ENCODE measurements around the gene C1GALT1. TPM values are rescaled to one million over a fixed set of nuclear protein-coding genes. Genes with fewer than 3 reads are reported as not detected.
A peak's percentile ranks its signal among the peaks of the same experiment; 100 is the strongest.

The C1GALT1 gene
- total and polyA plus RNA-seq, 2 experiments from 2014 or later = 58.2 to 203 TPM

GRCh38 chr7:7203813-7204575 is 21.6 kb downstream of the C1GALT1 start:
- Histone ChIP-seq H3K4me3 (no peak overlapping the region), H3K4me1 (ENCODE audit: insufficient read depth) (peaks cover 97% of the 10 kb centered on the region), H3K79me2 (replicated peaks; ENCODE audit: insufficient read depth) (peaks cover 100% of the 10 kb centered on the region), H3F3A (replicated peaks; ENCODE audit: low read depth) (no peaks in the 10 kb centered on the region; the same call in 1 of the 2 replicates), H3K27ac (ENCODE audit: low read depth) (peak overlapping the region; percentile 4; the same call in 1 of the 2 replicates), H3K27me3 (ENCODE audit: insufficient read depth) (no peaks in the 10 kb centered on the region), H3K4me2 (peak overlapping the region; percentile 11; the same call in 1 of the 2 replicates), H3K36me3 (ENCODE audit: insufficient read depth) (no peaks in the 10 kb centered on the region), H2AFZ (no peak overlapping the region), H4K20me1 (replicated peaks; ENCODE audit: insufficient read depth) (peaks cover 11% of the 10 kb centered on the region; the same call in 1 of the 2 replicates), H3K9me2 (ENCODE audit: insufficient read depth) (no peaks in the 10 kb centered on the region)
- DNase-seq (ENCODE audit: low spot score) (no peak), ATAC-seq (no peak)
- Mint-ChIP-seq H3K27ac (peak overlapping the region; percentile 9), H3K9me3 (peaks cover 6% of the 10 kb centered on the region; the same call in 2 of the 3 replicates), H3K27me3 (ENCODE audit: insufficient read depth, low read depth, poor library complexity) (peaks cover 2% of the 10 kb centered on the region), H3K4me1 (peaks cover 81% of the 10 kb centered on the region), H3K4me3 (no peak overlapping the region), H3K36me3 (ENCODE audit: low read depth) (peaks cover 19% of the 10 kb centered on the region; the same call in 2 of the 3 replicates)
- TF ChIP-seq CREB1 (CRISPR knock-in tag; IDR thresholded peaks at IDR 0.05; ENCODE audit: low read depth) (no peak), ETS1 (IDR thresholded peaks at IDR 0.05) (no peak), JUNB (IDR thresholded peaks at IDR 0.05; ENCODE audit: unreplicated experiment) (no peak), CTCF (conservative IDR thresholded peaks at IDR 0.05; ENCODE audit: low read depth in 2 of 2) (no peak), ZNF114 (CRISPR knock-in tag; IDR thresholded peaks at IDR 0.05) (no peak)

GRCh38 chr7:7207876-7208275 is 25.5 kb downstream of the C1GALT1 start:
- ATAC-seq = no peak
- peaks cover 80% of the 10 kb centered on the region for H3K4me1 Mint-ChIP-seq
- H3K27ac Mint-ChIP-seq = peak overlapping the region; percentile 73
- Histone ChIP-seq H3K27me3 (ENCODE audit: insufficient read depth) (no peaks in the 10 kb centered on the region), H3K9me2 (ENCODE audit: insufficient read depth) (no peaks in the 10 kb centered on the region), H3K79me2 (replicated peaks; ENCODE audit: insufficient read depth) (peaks cover 86% of the 10 kb centered on the region), H3K4me3 (no peak overlapping the region), H3F3A (replicated peaks; ENCODE audit: low read depth) (no peaks in the 10 kb centered on the region; the same call in 1 of the 2 replicates), H3K4me1 (ENCODE audit: insufficient read depth) (peaks cover 81% of the 10 kb centered on the region), H3K4me2 (peak overlapping the region; percentile 61), H2AFZ (no peak overlapping the region), H4K20me1 (replicated peaks; ENCODE audit: insufficient read depth) (no peaks in the 10 kb centered on the region), H3K36me3 (ENCODE audit: insufficient read depth) (no peaks in the 10 kb centered on the region), H3K27ac (ENCODE audit: low read depth) (peak overlapping the region; percentile 99)
- peaks cover 9% of the 10 kb centered on the region for H3K27me3 Mint-ChIP-seq (ENCODE audit: insufficient read depth, low read depth, poor library complexity)
- DNase-seq (ENCODE audit: low spot score) = no peak
- H3K36me3 Mint-ChIP-seq (ENCODE audit: low read depth) = peaks cover 10% of the 10 kb centered on the region; the same call in 2 of the 3 replicates
- no peak overlapping the region for H3K4me3 Mint-ChIP-seq
- peaks cover 3% of the 10 kb centered on the region; the same call in 1 of the 3 replicates for H3K9me3 Mint-ChIP-seq
- TF ChIP-seq EZH2 (IDR thresholded peaks at IDR 0.05; ENCODE audit: low read depth, unreplicated experiment) = no peak
- TF ChIP-seq EZH2phosphoT487 (IDR thresholded peaks at IDR 0.05; ENCODE audit: unreplicated experiment) = no peak
- no peak for TF ChIP-seq ZNF114 (CRISPR knock-in tag; IDR thresholded peaks at IDR 0.05)
- TF ChIP-seq ZNF331 (CRISPR knock-in tag; IDR thresholded peaks at IDR 0.05; ENCODE audit: low read depth) = no peak
- TF ChIP-seq JUNB (IDR thresholded peaks at IDR 0.05; ENCODE audit: unreplicated experiment) = no peak
- no peak for TF ChIP-seq REST (IDR thresholded peaks at IDR 0.05; ENCODE audit: unreplicated experiment)
- no peak for TF ChIP-seq CTCF (conservative IDR thresholded peaks at IDR 0.05; ENCODE audit: low read depth in 2 of 2)
- no peak for TF ChIP-seq CREB1 (CRISPR knock-in tag; IDR thresholded peaks at IDR 0.05; ENCODE audit: low read depth)
- no peak for TF ChIP-seq ETS1 (IDR thresholded peaks at IDR 0.05)
- TF ChIP-seq NANOG (IDR thresholded peaks at IDR 0.05; ENCODE audit: borderline replicate concordance) = no peak
- no peak for TF ChIP-seq STAT1 (IDR thresholded peaks at IDR 0.05; ENCODE audit: unreplicated experiment)
- no peak for TF ChIP-seq POLR2AphosphoS5 (IDR thresholded peaks at IDR 0.05; ENCODE audit: low read depth)
